Activated CD8-positive, alpha-beta T cell treated with anti-CD3 and anti-CD28 coated beads for 36 hours (primary cell): ENCODE data around the gene MAP6. TPM values are rescaled to one million over a fixed set of nuclear protein-coding genes. Genes with fewer than 3 reads are reported as not detected.

Experiments used
- ATAC-seq: fragments of 200-7000 bp; cut with Tn5 transposase; one replicate; pipeline ENCODE4 v1.10.0; 2021; ENCODE audit warnings: mild to moderate bottlenecking, moderate library complexity
- CTCF ChIA-PET: fragments of 350-600 bp; sonication (Branson Sonifier 250); formaldehyde crosslinking; loops from one replicate; lab custom pipeline; 2021; ENCODE audit warnings: antibody characterized with exemption; lab: Charles Lee
- POLR2A ChIA-PET: fragments of 350-600 bp; sonication (Branson Sonifier 250); formaldehyde crosslinking; loops from one replicate; lab custom pipeline; 2021; ENCODE audit warnings: antibody characterized with exemption; lab: Charles Lee
- DNase-seq: peaks from one replicate; pipeline ENCODE4 v3.0.0-alpha.2; 2020
- H3K27ac Mint-ChIP-seq: one replicate; pipeline ENCODE4 v1.8.0; 2021; ENCODE audit warnings: mild to moderate bottlenecking, mixed read lengths
- H3K27me3 Mint-ChIP-seq: one replicate; pipeline ENCODE4 v1.8.0; 2021; ENCODE audit warnings: mixed read lengths
- H3K36me3 Mint-ChIP-seq: one replicate; pipeline ENCODE4 v1.8.0; 2021; ENCODE audit warnings: low read depth, mixed read lengths
- H3K4me1 Mint-ChIP-seq: one replicate; pipeline ENCODE4 v1.8.0; 2021; ENCODE audit warnings: low read depth, mixed read lengths
- H3K4me3 Mint-ChIP-seq: one replicate; pipeline ENCODE4 v1.8.0; 2021; ENCODE audit warnings: mild to moderate bottlenecking, moderate library complexity, mixed read lengths
- H3K9me3 Mint-ChIP-seq: one replicate; pipeline ENCODE4 v1.8.0; 2021; ENCODE audit warnings: mixed read lengths
- CTCF ChIP-seq: fragments of 200-600 bp; IDR thresholded peaks from one replicate; pipeline ENCODE4 v1.8.0; 2022; ENCODE audit warnings: antibody characterized with exemption, mild to moderate bottlenecking
- intact Hi-C: fragments of 100-400 bp; cut with micrococcal nuclease; formaldehyde crosslinking; loops from one replicate; pipeline ENCODE4 v1.10.0; 2022
- total RNA-seq, 2 experiments: library from RNA; stranded (reverse); gene quantifications; one replicate each; pipeline ENCODE4 v1.2.3, GENCODE V29; 2021

MAP6 gene
- total RNA-seq, 2 experiments from 2014 or later: not detected

GRCh38 chr11:75678620-75679259 is 9.9 kb upstream of the MAP6 start:
- ATAC-seq (no peak), DNase-seq (no peak)
- intact Hi-C loops: no loop called here
- H3K27ac Mint-ChIP-seq: no peak overlapping the region
- ChIA-PET CTCF (interaction anchor here (0.6 to 1.3 kb wide), 2 partner anchors 27 to 154 kb away, joined by 3 to 4 read pairs; no protein-coding TSS in a partner anchor), POLR2A (no interaction called here)
- peaks cover 4% of the 10 kb centered on the region for H3K9me3 Mint-ChIP-seq
- no peak overlapping the region for H3K4me3 Mint-ChIP-seq
- TF ChIP-seq CTCF: no peak
- H3K4me1 Mint-ChIP-seq: peaks cover 11% of the 10 kb centered on the region
- peaks cover 38% of the 10 kb centered on the region for H3K27me3 Mint-ChIP-seq
- no peaks in the 10 kb centered on the region for H3K36me3 Mint-ChIP-seq

- TF ChIP-seq CTCF: no peak
- no peak overlapping the region for H3K4me3 Mint-ChIP-seq
- CTCF ChIA-PET: interaction anchor here (1.3 kb wide), 1 partner anchor 28 kb away, joined by 3 read pairs; no protein-coding TSS in a partner anchor
- ATAC-seq: no peak
- H3K4me1 Mint-ChIP-seq: peaks cover 13% of the 10 kb centered on the region
- peaks cover 4% of the 10 kb centered on the region for H3K9me3 Mint-ChIP-seq
- no peak for DNase-seq
- POLR2A ChIA-PET: interaction anchor here (0.6 kb wide), 1 partner anchor 9 kb away, joined by 3 read pairs; the partner anchor contains the start of gene MAP6
- peaks cover 30% of the 10 kb centered on the region for H3K27me3 Mint-ChIP-seq
- intact Hi-C loops: no loop called here
- H3K36me3 Mint-ChIP-seq: no peaks in the 10 kb centered on the region
- no peak overlapping the region for H3K27ac Mint-ChIP-seq
Observed at GRCh38 chr11:75677909-75678308, 9.1 kb upstream of the MAP6 start.

DNA sequence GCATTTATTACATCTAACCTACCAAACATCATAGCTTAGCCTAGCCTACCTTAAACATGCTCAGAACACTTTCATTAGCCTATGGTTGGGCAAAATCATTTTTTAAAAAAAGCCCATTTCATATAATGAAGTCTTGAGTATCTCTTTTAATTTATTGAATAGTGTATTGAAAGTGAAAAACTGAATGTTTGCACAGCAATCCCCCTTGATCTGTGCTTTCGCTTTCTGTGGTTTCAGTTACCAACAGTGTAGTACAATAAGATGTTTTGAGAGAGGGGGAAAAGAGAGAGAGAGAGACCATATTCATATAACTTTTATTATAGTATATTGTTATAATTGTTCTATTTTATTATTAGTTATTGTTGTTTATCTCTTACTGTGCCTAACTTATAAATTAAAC is 8.4 kb upstream of the MAP6 start:
- CTCF ChIA-PET: no interaction called here
- Mint-ChIP-seq H3K4me1 (peaks cover 13% of the 10 kb centered on the region), H3K4me3 (no peak overlapping the region), H3K27me3 (peaks cover 29% of the 10 kb centered on the region), H3K36me3 (no peaks in the 10 kb centered on the region), H3K27ac (no peak overlapping the region), H3K9me3 (peaks cover under 1% of the 10 kb centered on the region)
- ATAC-seq: no peak
- POLR2A ChIA-PET: no interaction called here
- intact Hi-C loops: no loop called here
- no peak for TF ChIP-seq CTCF
- no peak for DNase-seq

- no peaks in the 10 kb centered on the region for H3K9me3 Mint-ChIP-seq
- peak; percentile 78 for DNase-seq
- intact Hi-C loops: no loop called here
- ChIA-PET POLR2A (no interaction called here), CTCF (interaction anchor here (0.8 to 2.1 kb wide), 3 partner anchors 8 to 149 kb away, joined by 3 to 5 read pairs (median 4); partner anchors contain the start of gene GDPD5)
- no peak overlapping the region for H3K27ac Mint-ChIP-seq
- H3K4me1 Mint-ChIP-seq: peaks cover 14% of the 10 kb centered on the region
- ATAC-seq: peak; percentile 97
- no peak overlapping the region for H3K4me3 Mint-ChIP-seq
- no peaks in the 10 kb centered on the region for H3K36me3 Mint-ChIP-seq
- TF ChIP-seq CTCF: no peak
- H3K27me3 Mint-ChIP-seq: peaks cover 45% of the 10 kb centered on the region
Observed at GRCh38 chr11:75673977-75674582, 5.2 kb upstream of the MAP6 start.
